Midbrain (tissue), 1 donor: ENCODE measurements around the gene ZBTB7B.
"Not testable (repeated sequence)": the region's sequence is repeated elsewhere in the genome, so short reads cannot be mapped to it uniquely, and the experiment has no call there.

Experiments
- DNase-seq: peaks from one replicate; lab custom pipeline; 2025; lab: John Stamatoyannopoulos, UW

Gene ZBTB7B

DNA sequence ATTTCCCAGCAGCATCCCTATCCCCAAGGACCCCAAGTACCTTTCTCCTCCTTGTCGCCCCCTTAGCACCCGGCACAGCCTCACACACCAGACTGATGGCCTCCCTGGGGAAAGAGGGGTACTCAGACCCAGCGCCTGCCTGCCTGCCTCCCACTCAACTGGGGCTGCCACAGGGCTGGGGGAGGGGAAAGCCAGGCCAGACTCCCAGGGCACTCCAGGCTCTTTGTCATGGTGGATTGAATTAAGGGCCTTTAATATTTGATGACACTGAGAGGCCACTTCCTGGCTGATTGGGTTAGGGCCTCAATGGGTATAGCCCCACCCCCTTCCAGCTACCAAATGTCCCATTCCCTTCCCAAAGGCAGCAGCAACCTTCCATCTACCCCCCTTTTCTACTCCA is 33.9 kb upstream of the ZBTB7B start:
- DNase-seq, result no peak

DNA sequence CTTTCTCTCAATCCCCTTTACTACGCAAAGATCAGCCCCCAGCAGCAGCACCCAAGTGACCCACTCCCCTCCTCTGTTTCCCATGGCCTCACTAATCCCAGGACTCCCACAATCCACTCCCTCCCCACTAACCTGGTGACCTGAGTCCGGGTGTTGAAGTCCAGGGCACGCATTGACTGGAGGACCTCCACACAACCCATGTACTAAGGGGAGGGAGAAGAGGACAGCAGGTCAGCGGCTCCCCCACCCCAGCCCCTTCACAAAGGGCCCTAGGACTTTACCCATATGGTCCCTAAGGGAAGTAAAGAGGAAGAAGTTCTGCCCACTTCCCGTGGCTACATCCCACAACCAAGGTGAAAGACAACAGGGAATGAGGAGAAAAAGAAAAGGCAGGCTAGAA is 33.4 kb upstream of the ZBTB7B start:
- no peak for DNase-seq

DNA sequence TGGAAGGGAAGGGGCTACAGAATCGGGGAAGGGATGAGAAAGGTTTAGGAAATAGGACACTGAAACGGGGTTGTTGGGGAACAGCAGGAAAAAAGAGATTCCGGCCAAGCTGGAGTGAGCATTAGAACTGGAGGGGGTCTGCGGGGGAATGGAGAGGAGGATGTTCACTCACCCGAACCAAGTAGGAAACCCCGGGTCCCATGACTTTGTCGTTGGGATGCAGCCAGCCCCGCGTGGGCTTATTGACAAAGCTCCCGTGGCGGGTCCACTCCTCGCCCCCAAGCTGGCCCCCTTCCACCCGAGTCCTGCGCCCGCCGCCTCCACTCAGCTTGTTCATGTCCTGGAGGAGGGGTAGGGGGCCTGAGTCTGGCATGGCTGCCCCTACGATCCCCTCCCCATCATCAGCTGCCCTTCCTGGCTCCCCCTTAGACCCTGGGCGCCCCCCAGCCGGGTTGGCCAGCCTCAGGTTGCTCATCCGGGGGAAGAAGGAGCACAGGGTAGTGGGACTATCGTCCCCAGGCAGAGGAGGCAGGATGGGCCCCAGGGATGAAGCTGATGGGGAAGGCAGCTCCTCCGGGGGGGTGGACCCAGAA is 32.6 kb upstream of the ZBTB7B start:
- no peak for DNase-seq

DNA sequence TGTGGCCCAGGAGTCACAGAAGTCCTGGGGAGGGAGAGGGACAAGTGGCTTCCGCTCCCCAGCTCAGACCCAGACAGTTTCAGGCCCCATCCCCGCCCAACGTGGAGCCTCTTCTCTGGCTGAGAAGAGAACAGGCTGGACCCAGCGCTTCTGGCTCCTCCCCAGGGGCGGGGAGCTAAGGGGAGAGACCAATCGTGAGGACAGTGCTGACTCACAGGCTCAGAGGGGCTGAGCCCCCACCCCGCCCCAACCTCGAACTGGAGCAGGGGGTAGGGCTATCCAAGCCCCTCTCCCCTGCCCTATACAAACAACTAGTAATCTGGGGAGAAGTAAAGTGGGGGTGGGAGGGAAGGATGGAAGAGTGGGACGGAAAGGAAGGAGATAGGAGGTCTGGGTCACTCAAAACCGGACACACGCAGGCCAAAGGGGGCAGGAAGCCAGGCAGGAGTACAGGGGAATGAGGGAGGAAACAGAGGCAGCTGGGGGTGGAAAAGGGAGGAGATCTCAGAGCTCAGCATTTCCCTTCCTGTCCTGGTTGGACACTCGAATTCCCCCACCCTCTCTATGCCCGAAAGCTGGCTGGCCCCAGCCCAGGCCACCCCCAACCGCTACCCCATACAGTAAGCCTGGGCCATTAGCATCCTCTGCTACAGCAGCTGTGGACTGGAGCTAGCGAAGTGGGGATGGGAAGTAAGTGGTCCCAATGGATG is 31.8 kb upstream of the ZBTB7B start, which contains the start of gene SHC1:
TSS of gene SHC1 (minus strand) at position 117 of the 710 bp plus-strand sequence. CDS start 221 bp downstream, outside the sequence.
- peak; percentile 87 for DNase-seq

DNA sequence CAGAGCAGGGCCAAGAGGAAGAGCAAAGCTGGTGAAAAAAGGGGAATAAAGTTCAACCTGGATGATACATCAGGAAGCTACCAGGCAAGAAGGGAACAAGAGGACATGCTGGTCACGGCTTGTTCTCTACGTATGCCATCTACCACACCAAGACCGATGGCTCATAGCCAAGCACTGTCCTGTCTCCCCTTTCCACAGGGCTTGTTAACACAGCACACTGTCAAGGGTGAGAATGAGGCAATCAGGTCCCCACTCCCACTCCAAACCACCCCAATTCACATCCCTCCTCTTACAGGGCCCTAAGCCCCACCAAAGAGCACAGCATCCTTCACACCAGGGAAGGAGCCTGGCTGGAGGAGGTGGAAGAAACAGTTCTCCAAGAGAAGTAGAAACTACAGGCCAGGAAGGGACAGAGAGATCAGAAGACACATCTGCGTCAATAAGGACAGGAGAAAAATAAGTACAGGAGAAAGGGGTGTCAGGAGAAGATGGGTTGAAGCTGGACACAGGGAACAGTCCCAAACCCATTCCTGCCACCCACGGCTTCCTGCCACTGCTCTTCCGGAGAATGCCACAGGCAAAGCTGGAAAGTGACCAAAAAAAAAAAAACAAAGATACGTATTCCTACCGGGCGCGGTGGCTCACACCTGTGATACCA is 31.1 kb upstream of the ZBTB7B start:
- DNase-seq, result no peak

DNA sequence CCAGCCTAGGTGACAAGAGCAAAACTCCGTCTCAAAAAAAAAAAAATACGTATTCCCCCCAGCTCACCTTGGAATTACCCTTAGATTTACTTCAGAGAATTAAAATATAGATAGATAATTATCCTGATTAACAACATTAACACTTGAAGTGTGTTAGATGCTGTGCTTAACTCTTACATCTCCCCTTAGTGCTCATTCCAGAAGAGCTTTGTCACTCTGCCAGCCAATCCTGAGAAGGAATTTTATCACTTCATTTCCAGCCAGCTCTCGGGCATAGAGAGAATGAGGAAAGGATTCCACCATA is 30.4 kb upstream of the ZBTB7B start:
- DNase-seq, result no peak

DNA sequence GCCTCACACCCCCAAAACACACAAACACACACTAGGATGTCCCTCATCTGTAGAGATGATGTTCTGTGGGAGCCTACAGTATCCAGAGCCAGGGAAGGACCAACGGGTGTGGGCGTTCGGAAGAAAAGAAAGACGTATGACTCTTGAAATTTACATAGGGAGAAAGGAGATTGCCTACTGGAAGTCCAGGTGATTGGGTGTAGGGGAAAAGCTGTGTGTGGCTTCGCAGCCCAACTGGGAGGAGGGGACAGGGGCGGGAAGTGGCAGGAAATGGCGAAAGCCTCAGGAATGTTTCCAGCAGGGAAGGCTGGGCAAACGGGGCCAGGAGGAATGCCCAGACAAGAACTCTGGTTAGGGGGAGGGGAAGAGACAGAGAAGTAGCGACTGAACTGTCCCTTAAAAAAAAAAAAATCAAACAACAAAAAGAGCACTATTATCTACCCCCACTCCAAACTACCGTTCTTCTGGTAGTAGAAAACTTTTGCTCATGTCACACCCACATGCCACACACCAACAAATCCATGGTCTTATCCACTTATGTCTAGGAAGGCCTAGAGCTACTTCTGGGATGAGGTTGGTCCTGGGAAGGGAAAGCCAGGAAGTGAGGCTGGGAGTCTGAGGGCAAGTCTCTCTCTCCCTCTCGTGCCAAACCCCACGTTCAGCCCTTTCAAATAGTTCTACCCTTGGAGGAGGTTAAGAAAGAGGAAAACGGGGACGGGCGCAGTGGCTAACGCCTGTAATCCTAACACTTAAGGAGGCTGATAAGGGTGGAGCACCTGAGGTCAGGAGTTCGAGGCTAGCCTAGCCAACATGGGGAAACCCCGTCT is 29.9 kb upstream of the ZBTB7B start:
- DNase-seq, result peak; percentile 46

DNA sequence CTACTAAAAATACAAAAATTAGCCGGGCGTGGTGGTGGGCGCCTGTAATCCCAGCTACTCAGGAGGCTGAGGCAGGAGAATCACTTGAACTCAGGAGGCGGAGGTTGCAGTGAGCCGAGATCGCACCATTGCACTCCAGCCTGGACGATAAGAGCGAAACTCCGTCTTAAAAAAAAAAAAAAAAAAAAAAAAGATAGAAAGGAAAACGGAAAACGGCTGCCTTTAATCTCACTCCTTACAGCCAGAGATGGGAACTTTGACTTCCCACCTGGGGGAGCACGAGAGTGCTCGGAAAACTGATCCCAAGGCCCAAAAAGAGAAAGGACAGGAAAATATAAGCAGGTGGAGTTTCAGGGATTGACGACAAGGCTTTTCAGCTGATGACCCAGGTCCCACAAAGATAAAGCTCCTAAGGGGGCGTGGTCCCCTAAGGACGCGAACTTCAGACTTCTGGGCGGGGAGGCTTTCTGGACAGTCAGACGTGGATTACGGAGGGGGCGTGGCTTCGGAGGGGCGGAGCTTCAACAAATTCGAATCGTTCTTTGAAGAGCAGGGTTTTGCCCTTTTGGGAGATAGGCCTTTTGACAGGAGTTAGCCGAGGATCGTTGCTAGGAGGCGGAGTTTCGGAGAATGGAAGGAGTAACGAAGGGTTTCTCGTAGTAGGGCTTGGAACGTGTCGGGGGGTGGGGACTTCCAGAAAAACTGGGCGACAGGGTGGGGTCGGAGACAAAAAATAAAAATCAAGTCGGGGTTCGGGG is 29.1 kb upstream of the ZBTB7B start:
- DNase-seq, result peak; percentile 81

DNA sequence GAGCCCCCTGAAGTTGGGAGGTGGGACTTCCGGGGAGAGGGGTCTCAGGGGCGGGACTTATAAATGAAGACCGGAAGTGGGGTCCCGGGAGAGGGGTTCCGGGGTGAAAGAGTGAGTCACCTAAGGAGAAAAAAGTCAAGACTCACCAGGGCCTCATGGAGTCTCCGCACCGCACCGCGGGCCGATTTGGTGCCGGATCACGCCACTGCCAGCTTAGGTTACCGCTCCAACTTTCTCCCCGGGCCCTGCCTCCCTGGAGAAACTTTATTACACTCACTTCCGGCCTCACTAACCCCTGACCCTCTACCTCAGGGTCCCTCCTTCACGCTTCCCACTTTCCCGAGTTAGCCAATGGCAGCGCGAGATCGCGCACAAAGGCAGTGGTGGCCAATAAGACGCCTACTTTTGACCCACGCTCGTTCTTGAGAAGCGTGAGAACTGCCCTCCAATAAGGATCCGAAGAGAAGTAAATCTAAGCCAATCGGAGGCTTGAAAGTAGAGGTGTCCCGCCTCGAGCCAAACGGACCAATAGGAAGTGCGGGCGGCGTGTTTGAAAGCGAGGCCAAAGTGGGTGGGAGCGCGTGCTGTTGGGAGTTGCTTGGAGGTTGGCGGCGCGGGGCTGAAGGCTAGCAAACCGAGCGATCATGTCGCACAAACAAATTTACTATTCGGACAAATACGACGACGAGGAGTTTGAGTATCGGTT is 28.3 kb upstream of the ZBTB7B start, which contains the start of gene CKS1B:
TSS of gene CKS1B (plus strand) at position 580 of the 706 bp plus-strand sequence. CDS start at position 645, 65 bp downstream.
- peak; percentile 99 for DNase-seq

DNA sequence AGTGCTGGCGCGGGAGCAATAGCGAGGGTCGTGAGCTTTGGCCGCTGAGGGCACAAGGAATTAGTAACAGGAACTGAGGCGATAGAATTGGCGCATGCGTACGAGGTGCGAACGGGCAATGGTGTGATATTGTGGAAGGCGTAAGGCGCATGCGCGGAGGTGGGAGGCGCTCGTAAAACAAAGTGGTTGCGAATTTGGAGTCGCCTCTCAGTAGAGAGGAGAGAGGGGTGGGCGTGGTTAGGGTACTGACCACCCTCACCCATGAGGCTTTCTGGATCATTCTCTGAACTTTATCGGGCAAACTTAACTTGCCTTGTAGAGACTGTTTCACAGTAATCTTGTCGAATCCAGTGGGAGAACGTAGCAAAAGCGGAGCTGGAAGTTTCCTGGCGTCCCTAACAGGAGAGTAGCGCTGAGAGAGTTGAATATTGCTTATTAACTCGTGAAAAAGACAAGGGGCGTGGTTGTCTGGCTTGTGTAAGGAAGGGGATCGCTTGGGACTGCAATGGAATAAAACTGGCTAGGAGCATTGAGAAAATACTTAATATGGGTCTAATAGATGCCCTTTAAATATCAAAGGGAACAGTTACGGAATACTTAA is 27.7 kb upstream of the ZBTB7B start:
- DNase-seq, result peak; percentile 97

DNA sequence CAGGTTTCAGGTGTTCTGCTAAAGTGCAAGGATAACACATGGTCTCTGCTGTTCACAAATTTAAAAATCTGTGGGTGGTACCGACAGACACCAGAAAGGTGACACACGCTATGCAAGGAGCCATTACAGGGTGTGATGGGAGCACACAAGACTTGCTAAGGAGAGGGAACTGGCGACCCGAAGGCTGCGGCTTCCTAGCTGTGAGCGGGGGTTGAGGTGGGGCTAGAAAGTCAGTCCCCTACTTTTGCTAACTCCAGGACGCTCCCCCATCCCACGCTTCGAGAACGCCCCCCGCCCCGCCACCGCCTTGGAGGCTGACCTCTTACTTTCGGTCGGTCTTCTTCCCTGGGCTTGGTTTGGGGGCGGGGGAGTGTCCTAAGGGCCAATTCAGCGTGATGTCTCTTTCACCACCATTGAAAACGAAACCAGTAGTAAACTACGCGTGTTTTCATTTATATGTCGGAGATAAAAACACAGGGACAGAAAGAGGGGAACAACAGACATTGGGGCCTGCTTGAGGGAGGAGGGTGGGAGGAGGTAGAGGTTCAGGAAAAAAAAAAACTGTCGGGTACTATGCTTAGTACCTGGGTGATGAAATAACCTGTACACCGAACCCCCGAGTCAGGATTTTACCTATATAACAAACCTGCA is 27.1 kb upstream of the ZBTB7B start:
- DNase-seq, result no peak

DNA sequence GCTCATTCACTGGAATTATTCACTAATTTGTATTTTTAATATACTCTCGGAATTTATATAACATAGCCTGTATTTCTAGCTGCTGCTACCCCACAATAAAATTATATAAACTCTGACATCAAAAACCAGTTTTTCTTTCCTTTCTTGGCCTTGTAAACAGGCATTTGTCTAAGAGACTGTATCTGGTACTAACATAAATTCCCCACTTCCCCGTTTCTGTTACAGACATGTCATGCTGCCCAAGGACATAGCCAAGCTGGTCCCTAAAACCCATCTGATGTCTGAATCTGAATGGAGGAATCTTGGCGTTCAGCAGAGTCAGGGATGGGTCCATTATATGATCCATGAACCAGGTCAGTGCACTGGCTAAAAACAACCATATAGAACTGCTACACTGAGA is 24.8 kb upstream of the ZBTB7B start:
- not testable (repeated sequence) for DNase-seq

DNA sequence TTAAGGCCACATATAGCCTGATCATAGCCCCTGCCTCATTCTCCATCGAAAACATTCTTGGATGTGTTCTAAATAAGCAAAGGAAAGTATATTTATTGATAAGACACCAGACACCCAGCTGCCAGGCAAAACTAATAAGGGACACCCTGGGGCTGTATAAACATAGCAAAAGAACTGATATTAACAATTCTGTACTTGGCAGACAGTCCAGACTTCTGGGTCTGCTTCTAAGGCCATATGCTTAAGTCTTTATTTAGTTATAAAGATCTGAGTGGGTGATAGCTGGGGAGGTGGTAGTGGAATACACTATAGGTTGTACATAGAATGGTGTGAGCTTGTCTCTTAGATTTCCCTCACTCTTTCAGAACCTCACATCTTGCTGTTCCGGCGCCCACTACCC is 24.2 kb upstream of the ZBTB7B start:
- DNase-seq, result no peak

DNA sequence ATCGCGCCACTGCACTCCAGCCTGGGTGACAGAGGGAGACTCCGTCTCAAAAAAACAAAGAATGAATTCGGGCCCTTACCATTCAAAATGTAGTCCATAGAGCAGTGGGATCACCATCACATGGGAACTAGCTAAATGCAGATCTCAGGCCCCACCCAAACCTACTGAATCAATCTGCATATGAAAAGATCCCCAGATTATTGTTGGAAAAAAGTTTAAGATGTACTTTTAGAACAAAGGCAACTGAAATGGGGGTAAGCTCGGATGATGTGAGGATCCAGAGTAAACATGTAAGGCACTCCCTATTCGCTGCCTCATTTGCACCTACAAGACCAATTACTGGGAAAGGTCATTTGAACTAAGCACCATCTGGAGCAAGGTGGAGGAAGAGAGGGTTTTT is 20.3 kb upstream of the ZBTB7B start:
- no peak for DNase-seq

DNA sequence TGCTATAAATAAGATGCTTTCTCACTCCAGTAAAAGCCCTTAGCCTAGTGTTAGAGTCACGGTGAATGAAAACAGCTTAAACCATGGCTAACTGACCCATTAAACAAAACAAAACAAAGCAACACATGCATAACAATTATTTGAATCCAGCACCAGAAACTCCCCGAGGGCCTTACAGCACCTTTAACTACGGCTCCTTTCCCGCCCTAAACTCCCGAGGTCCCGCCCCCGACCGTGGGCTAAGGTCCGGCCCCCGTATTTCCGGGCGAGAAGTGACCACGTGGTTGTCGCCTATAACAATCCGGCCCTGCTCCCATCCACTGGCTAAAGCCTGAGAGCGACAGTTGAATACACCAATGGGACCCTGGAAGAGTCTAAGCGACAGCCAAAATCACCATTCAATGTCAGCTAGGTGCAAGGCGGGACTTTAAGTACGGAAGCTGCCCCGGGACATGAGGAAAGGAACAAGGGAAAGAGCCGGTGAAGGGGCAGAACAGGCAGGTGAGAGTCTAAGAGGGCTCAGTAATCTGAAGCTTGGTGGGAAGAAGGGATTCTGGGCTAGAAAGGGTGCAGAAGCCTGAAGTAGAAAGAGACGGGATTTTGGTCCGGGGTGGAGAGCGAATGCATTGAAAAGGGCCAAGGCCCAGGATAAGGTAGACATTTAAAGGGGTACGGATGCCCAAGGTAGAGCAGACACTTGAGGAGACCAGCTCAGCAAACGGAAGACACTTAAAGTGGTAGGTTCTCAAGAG is 19.5 kb upstream of the ZBTB7B start, which contains the start of gene FLAD1:
TSS of gene FLAD1 (plus strand) at position 448 of the 752 bp plus-strand sequence. CDS start 351 bp downstream, outside the sequence.
- DNase-seq, result peak; percentile 98

DNA sequence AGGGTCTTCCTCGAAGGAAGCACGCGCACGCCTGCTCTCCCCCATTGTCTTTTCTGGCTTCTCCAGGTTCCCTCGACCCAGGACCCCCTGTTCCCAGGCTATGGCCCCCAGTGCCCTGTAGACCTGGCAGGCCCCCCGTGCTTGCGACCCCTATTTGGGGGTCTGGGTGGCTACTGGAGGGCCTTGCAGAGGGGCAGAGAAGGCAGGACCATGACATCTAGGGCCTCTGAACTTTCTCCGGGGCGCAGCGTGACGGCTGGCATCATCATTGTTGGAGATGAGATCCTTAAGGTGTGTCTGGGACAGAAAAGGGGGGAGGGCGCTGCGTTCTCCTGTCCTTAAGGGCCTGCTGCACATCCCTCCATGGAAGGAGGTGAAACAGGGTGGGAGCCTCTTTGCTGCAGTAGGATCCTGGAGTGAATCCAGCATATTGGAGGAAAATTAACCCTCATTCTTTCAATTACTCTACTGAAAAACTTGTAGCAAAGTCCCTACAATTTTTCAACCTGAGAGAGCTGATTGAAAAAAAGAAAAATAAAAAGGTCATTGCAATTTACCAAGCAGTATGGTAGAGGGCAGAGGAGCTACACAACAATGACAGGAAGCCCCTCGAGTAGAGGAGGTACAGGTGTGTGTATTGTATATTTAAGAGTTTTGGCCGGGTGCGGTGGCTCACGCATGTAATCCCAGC is 18.7 kb upstream of the ZBTB7B start:
- DNase-seq, result no peak

DNA sequence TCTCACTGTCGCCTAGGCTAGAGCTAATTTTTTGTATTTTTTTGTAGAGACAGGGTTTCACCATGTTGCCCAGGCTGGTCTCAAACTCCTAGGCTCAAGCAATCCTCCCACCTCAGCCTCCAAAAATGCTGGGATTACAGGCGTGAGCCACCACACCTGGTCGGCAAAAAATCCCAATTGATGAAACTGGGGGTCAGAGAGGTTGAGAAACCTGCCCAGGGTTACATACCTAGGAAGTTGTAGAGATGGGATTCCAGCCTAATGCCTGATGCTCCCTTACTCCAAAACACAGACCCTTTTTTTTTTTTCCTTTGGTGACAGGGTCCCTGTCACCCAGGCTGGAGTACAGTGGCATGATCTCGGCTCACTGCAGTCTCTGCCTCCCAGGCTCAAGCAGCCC is 15.9 kb upstream of the ZBTB7B start:
- not testable (repeated sequence) for DNase-seq

DNA sequence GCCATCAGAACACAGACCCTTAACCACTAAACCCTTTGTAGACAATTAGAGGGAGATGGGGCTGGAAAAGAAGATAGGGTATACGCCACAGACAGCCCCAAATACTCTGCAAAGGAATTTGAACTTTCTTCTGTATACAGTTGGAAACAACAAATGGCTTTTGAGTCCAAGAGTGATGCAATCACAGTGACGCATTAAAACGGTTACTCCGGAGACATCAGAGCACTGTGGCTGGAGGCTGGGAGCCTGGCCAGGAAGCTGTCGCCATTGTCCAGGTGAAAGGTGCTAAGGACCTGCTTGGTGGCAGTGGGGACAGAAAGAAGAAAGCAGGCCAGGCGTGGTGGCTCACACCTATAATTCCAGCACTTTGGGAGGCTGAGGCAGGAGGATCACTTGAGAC is 15.3 kb upstream of the ZBTB7B start:
- no peak for DNase-seq
